SK-N-SH treated with all-trans-retinoic acid at 6 μM for 48 hours (cell line): ENCODE measurements around the gene CCL4.
"Not testable (repeated sequence)": the region's sequence is repeated elsewhere in the genome, so short reads cannot be mapped to it uniquely, and the experiment has no call there.

ENCODE experiments used
- ARNTL ChIP-seq: fragments of 450-650 bp; formaldehyde crosslinking; IDR thresholded peaks from 2 replicates; pipeline ENCODE4 v1.5.0; 2020; ENCODE audit warnings: low read depth, mild to moderate bottlenecking, moderate library complexity, borderline replicate concordance
- CSDC2 ChIP-seq: fragments of 250-450 bp; sonication (Bioruptor Pico); IDR thresholded peaks from 2 replicates; pipeline ENCODE4 v1.5.0; 2020; ENCODE audit warnings: mild to moderate bottlenecking, moderate library complexity
- CSRNP3 ChIP-seq: fragments of 250-450 bp; sonication (Bioruptor Pico); IDR thresholded peaks from 2 replicates; pipeline ENCODE4 v1.5.1; 2021; ENCODE audit warnings: mild to moderate bottlenecking, moderate library complexity
- ISL1 ChIP-seq: fragments of 250-450 bp; sonication (Bioruptor Pico); IDR thresholded peaks from 2 replicates; pipeline ENCODE4 v2.1.2; 2022; ENCODE audit warnings: mild to moderate bottlenecking, moderate library complexity
- OSR1 ChIP-seq: fragments of 250-450 bp; sonication (Bioruptor Pico); IDR thresholded peaks from 2 replicates; pipeline ENCODE4 v1.8.0; 2022; ENCODE audit warnings: moderate library complexity, mild to moderate bottlenecking, inconsistent platforms
- PATZ1 ChIP-seq: fragments of 250-450 bp; sonication (Bioruptor Pico); IDR thresholded peaks from 2 replicates; pipeline ENCODE4 v1.8.0; 2020; ENCODE audit warnings: mild to moderate bottlenecking, moderate library complexity, borderline replicate concordance
- SNAI2 ChIP-seq: fragments of 250-450 bp; sonication (Bioruptor Pico); IDR thresholded peaks from 2 replicates; pipeline ENCODE4 v1.5.0; 2020; ENCODE audit warnings: mild to moderate bottlenecking, moderate library complexity
- ZC3H10 ChIP-seq: fragments of 250-450 bp; sonication (Bioruptor Pico); IDR thresholded peaks from 2 replicates; pipeline ENCODE4 v1.5.1; 2021; ENCODE audit warnings: mild to moderate bottlenecking, moderate library complexity
- ZFP3 ChIP-seq: fragments of 250-450 bp; sonication (Bioruptor Pico); IDR thresholded peaks from 2 replicates; pipeline ENCODE4 v1.5.0; 2020; ENCODE audit warnings: mild to moderate bottlenecking, moderate library complexity
- ZNF70 ChIP-seq: fragments of 450-650 bp; formaldehyde crosslinking; IDR thresholded peaks from 2 replicates; pipeline ENCODE4 v1.5.0; 2020; ENCODE audit warnings: mild to moderate bottlenecking, moderate library complexity
- ZNF8 ChIP-seq: fragments of 450-650 bp; formaldehyde crosslinking; IDR thresholded peaks from 2 replicates; pipeline ENCODE4 v1.5.0; 2020; ENCODE audit warnings: mild to moderate bottlenecking, moderate library complexity
- TF ChIP-seq, protein P1 (sequence below): fragments of 250-450 bp; sonication (Bioruptor Pico); IDR thresholded peaks from 2 replicates; pipeline ENCODE4 v1.5.1; 2020; ENCODE audit warnings: low read depth, mild to moderate bottlenecking, moderate library complexity

DNA sequence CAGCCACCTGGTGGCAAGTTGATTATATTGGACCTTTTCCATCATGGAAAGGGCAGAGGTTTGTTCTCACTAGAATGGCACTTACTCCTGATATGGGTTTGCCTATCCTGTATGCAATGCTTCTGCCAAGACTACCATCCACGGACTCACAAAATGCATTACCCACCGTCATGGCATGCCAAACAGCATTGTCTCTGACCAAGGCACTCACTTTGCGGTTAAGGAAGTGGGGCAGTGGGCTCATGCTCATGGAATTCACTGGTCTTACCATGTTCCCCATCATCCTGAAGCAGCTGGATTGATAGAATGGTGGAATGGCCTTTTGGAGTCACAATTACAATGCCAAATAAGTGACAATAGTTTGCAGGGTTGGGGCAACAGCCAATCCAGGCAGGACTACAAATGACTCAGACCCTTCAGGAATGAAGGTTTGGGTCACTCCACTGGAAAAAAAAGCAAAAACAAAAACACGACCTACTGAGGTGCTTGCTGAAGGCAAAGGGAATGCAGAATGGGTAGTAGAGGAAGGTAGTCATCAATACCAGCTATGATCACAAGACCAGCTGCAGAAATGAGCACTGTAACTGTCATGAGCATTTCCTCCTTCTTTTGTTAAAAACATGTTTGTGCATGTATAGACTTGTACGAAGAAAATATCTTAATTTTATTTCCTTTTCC lies 11.5 kb downstream of the CCL4 start:
- not testable (repeated sequence) for TF ChIP-seq SNAI2 (CRISPR knock-in tag); ZFP3; ARNTL (CRISPR knock-in tag); ZNF70 (CRISPR knock-in tag); CSRNP3 (CRISPR knock-in tag); ZC3H10; ISL1 (CRISPR knock-in tag); CSDC2; OSR1 (CRISPR knock-in tag); ZNF8 (CRISPR knock-in tag); PATZ1
- TF ChIP-seq, protein P1, sequence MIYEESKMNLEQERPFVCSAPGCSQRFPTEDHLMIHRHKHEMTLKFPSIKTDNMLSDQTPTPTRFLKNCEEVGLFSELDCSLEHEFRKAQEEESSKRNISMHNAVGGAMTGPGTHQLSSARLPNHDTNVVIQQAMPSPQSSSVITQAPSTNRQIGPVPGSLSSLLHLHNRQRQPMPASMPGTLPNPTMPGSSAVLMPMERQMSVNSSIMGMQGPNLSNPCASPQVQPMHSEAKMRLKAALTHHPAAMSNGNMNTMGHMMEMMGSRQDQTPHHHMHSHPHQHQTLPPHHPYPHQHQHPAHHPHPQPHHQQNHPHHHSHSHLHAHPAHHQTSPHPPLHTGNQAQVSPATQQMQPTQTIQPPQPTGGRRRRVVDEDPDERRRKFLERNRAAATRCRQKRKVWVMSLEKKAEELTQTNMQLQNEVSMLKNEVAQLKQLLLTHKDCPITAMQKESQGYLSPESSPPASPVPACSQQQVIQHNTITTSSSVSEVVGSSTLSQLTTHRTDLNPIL (CRISPR knock-in tag), result not testable (repeated sequence)
